ENCODE results near the gene MAP7D3.

- TF ChIP-seq ZNF70 (CRISPR knock-in tag; IDR thresholded peaks at IDR 0.05) (no peak), BACH2 (CRISPR knock-in tag; IDR thresholded peaks at IDR 0.05; ENCODE audit: borderline replicate concordance) (no peak), SNAI2 (CRISPR knock-in tag; IDR thresholded peaks at IDR 0.05) (no peak), ZFP3 (CRISPR knock-in tag; IDR thresholded peaks at IDR 0.05) (no peak), ISL1 (CRISPR knock-in tag; IDR thresholded peaks at IDR 0.05) (no peak), GLIS3 (CRISPR knock-in tag; IDR thresholded peaks at IDR 0.05) (no peak)
Measured at GRCh38 chrX:136209751-136210150, 41.4 kb downstream of the MAP7D3 start.

Measured in SK-N-SH treated with all-trans-retinoic acid at 6 μM for 48 hours (cell line).